NK-92 (cell line): ENCODE data around the gene HAGHL.

ENCODE experiments used
- DNase-seq: peaks from one replicate; lab custom pipeline; 2025; ENCODE audit not compliant: unreplicated experiment; lab: John Stamatoyannopoulos, UW

The HAGHL gene

GRCh38 chr16:720990-721764 is 5.7 kb upstream of the HAGHL start, which contains the start of gene ANTKMT:
ANTKMT (plus strand) TSS chr16:721146; CDS start chr16:721275, 129 bp downstream.
- DNase-seq: no peak

DNA sequence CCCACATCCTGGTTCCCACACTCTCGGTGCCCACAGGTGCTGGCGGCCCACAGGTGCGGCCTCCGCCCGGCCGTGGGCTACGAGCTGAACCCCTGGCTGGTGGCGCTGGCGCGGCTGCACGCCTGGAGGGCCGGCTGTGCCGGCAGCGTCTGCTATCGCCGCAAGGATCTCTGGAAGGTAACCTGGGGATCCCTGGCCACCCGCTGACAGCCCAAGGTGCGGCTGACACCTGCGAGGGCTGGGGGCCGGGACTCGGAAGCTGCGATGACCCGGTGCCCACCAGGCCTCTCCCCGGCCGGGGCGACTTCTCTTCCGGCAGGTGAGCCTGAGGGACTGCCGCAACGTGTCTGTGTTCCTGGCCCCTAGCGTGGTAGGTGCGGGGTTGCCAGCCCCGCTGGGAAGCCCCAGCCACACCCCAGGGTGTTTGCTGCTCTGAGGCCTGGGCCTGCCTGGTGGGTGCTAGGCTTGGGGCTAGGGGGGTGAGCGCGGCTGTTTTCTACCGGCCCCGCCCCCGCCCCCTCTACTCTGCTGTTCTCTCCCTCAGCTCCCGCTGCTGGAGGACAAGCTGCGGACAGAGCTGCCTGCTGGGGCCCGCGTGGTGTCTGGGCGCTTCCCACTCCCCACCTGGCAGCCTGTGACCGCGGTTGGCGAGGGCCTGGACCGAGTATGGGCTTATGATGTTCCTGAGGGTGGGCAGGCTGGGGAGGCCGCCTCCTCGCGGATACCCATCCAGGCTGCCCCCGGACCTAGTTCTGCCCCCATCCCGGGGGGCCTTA is 5.0 kb upstream of the HAGHL start:
- no peak for DNase-seq

DNA sequence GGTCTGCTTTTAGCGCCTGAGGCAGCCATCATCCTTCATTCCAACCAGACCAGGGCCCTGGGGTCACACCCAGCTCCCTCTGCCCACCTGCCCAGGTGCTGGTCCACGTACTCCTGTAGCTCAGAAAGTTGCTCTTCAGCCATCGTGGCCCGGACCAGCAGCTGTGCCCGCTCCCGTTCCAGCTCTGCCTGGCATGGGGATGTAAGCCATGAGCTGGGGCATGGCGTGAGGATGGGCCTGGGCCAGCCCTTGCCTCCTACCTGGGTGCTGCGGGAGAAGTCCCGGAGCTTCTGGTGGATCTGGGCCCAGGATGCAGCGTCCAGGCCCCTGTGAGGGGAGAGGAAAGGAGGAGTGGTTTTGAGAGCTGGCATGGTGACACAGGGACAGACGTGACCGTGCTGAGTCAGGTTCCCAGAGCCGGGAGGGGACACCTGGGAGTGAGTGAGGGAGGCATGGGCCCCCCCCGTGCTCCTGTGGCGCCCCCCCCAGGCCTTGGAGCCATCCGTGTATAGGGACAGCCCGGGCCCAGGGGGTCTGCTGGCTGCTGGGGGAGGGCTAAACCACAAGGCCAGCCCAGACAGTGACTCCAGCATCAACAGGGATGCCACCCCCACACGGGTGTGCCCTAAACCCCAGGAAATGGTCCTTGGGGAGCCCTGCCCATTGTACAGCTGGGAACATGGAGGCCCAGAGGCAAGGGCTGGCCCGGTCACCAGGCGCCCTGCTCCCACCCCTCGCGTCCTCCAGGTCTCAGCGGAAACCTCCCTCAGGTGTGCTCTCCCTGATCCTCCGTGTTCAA is 3.9 kb upstream of the HAGHL start:
- DNase-seq: no peak

GRCh38 chr16:723695-724094 is 3.2 kb upstream of the HAGHL start:
- no peak for DNase-seq

DNA sequence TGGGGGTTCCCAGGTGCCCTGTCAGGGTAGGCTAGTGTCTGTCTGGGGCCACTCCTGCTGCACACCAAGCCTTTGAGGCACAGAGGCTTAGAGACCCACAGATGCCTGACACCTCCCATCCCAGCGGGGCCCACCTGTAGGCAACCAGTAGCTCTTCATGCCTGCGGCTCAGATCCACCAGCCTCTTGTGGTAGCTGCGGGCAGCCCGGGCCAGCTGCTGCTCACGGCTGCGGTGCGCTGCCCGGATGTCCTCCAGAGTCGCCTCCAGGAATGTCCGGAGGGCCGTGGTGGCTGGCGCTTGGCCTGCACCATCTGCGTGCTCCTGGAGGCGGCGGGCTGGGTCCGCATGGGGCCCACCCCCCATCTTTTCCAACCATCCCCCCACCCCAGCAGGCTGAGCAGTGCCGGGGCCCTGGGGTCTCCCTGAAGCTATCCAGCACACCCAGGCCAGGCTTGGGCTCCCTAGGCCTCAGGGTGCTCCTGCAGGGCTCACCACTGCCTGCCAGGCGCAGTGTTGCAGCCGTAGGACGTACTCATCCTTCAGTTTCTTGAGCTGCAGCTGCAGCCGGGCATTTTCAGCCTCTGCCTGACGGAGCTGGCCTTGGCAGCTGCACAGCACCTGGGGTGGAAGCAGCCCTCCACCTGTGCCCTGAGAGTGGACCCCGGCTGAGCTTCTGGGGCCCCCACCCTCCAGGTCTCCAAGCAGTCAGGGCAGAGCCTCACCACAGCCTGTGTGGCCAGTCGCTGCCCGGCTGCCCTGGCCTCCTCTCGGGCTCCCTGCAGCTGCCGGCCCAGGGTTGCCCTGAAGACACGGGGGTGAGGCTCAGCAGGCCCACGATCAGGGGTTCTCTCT is 2.5 kb upstream of the HAGHL start:
- no peak for DNase-seq

DNA sequence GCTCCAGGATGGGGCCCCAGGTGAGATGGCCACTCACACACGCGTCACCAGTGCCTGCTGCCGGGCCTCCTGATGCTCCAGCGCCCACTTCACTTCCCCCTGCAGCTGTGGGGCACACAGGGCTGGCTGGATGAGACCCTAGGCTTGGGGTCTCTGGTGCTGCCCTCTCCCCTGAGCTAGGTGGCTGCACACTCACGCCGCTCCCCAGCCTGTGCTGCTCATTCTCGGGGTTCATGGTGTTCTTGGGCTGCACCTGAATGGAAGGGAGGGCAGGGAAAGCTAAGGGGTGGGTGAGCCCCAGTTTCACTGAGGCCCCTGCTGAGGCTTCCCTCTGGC is 1.9 kb upstream of the HAGHL start:
- no peak for DNase-seq

- no peak for DNase-seq
Observed at GRCh38 chr16:725463-726187, 1.3 kb upstream of the HAGHL start.

DNA sequence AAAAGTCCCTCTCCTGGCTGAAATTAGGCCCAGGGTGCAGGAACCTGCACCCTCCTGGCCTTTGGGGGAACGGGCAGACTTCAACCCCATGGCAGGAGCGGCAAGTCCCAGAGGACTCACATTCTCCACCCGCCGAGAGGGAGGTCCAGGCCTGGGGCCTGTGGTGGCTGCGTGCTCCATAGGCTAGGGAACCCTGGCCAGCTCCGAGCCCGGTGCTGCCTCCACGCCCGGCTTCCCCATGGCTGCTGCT is 793 bp upstream of the HAGHL start:
- DNase-seq: no peak

DNA sequence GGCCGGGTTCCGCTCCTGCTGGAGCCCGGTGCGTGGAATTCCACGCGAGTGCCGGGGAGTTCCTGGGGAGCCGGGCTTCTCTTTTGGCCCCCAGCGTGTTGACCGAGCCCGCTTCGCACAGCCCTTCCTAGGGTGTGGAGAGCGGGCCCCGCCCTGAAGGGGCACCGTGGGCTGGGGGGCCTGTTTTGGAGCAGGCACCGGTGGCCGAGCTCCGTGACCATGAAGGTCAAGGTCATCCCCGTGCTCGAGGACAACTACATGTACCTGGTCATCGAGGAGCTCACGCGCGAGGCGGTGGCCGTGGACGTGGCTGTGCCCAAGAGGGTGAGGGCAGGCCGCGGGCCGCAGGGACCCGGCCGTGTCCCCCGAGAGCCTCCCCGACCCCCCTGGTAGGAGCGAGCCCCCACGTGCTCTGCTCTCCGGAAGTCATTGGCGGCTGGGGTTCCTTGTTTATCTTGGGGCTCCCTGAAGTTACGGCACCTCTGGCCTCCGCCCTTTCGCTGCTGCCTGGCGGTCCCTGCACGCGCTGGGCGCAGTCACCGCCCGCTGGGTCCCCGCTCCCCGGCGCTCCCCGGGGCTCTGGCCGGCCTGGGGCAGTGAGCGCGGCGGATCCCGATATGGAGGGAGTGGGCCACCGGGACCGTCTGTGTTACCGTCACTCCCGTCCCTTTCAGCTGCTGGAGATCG is 528 bp downstream of the HAGHL start:
- no peak for DNase-seq

DNA sequence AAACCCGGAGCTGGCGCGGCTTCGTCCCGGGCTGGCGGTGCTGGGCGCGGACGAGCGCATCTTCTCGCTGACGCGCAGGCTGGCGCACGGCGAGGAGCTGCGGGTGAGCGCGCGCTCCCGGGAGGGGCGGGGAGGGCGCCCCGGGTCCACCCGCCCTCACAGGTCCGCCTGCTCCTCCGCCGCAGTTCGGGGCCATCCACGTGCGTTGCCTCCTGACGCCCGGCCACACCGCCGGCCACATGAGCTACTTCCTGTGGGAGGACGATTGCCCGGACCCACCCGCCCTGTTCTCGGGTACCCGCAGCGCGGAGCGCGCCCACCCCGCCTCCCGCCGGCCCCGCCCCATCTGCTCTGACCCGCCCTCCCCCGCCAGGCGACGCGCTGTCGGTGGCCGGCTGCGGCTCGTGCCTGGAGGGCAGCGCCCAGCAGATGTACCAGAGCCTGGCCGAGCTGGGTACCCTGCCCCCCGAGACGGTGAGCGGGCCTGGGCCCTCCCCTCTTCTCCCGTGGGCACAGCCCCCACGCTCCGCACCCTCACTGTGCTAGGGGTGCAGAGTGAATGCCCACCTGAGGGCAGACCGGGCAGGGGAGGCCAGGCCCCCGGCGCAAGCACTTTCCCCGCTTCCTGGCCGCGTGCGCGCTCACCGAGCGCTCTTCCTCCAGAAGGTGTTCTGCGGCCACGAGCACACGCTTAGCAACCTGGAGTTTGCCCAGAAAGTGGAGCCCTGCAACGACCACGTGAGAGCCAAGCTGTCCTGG is 1.4 kb downstream of the HAGHL start:
- DNase-seq: no peak

DNA sequence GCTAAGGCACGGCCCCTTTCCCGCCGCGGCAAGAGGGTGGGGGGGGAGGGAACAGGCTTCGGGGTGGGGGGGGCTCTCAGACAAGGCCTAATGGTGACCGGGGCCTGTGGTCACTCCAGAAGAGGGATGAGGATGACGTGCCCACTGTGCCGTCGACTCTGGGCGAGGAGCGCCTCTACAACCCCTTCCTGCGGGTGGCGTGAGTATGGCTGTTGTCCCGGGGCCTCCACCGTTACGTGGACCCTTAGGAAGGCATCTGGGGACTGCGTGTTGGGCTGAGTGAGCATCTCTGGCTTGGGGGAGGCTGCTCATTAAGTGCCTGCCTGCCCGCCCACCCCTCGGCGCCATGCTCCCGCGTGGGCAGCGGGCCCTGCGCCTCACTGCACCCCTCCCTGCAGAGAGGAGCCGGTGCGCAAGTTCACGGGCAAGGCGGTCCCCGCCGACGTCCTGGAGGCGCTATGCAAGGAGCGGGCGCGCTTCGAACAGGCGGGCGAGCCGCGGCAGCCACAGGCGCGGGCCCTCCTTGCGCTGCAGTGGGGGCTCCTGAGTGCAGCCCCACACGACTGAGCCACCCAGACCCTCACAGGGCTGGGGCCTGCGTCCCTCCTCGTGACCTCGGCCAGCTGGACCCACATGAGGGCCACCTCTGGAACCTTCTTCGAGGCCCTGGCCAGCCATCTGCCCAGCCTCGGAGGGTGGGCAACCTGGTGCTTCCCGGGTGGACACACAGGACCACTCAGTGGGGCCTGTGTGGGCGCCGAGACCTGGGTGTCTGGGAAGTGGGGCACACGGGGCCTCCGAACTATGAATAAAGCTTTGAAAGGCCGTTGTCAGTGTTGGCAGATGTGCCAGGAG is 2.2 kb downstream of the HAGHL start:
- no peak for DNase-seq

- DNase-seq: no peak
Observed at GRCh38 chr16:729768-730665, 3.1 kb downstream of the HAGHL start.

DNA sequence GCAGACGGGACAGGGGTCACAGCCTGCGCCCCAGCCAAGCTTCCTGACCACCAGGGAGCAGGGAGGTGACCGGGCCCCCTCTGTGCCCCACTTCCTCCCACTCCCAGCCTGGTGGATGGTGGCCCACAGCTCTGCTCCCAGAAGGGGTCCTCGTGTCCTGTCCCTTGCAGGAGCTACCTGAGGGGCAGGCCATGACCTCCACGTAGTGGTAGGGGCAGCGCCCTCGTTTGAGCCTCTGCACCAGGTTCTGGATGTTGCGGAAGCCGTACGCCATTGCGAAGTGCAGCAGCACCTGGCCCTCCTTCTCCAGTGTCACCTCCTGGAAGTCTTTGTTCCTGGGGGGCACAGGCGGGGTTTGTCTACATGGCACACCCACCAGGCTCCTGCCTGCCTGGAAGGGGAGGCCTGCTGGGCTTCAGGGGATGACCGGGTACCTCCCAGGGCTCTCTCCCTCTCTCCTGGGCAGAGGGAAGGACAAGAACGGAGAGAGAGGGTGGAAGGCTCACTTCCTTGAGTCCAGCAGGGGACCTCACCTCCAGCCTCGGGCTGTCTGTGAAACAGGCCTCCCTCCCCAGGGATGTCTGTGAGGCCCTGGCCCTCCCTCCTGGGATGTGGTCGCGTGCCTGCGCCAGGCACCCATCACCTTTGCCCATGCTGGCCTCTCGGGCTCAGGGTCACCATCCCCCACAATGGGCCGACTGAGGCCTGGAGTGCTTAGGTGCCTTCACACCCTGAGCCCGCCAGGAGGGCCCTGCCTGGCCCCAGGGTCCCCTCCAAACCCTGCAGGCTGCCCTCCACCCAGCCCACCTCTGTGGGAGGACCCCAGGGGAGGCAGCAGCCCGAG is 4.0 kb downstream of the HAGHL start:
- no peak for DNase-seq

DNA sequence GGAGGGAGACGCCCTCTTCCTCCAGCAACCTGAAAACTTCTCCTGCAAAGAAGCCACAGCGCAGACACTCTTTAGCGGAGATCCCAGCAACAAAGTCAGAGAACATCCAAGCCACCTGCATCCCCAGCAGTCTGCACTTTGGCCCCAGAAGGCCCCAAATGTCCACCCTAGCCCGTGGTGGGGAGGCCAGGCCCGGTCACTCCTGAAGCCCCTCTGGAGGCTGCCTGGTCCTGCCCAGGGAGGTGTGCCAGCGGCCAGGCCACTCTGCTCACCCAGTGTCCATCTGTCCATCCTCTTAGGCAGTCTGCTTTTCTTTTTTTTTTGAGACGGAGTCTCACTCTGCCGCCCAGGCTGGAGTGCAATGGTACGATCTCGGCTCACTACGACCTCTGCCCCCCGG is 5.4 kb downstream of the HAGHL start:
- no peak for DNase-seq

GRCh38 chr16:732936-733335 is 6.0 kb downstream of the HAGHL start:
- DNase-seq: no peak
